Tibial artery (tissue), 4 donors: ENCODE data around the gene SSBP1.

Experiments used
- DNase-seq, 2 donors: peaks; one replicate each; pipeline ENCODE4 v3.0.0-alpha.2; 2019
- H3K27ac ChIP-seq, 2 donors: fragments of 200-600 bp; sonication (generic) in 1 of 2; 1 replicate in 1 of 2; 2 replicates in 1 of 2; pipeline ENCODE4 v1.5.1; 2018 to 2019; ENCODE audit warnings: mild to moderate bottlenecking in 1 of 2
- H3K27me3 ChIP-seq, 2 donors: fragments of 200-600 bp; sonication (generic) in 1 of 2; one replicate each; pipeline versions ENCODE4 v1.5.1 to v1.6.0; 2016 to 2019
- H3K36me3 ChIP-seq, 3 donors: fragments of 200-600 bp; sonication (generic) in 2 of 3; one replicate each; pipeline ENCODE4 v1.5.1; 2016 to 2019; ENCODE audit warnings: mild to moderate bottlenecking in 2 of 3
- H3K4me1 ChIP-seq, 4 donors: fragments of 200-600 bp; sonication (generic) in 2 of 4; 1 replicate in 3 of 4; 2 replicates in 1 of 4; pipeline ENCODE4 v1.5.1; 2016 to 2019
- H3K4me3 ChIP-seq, 2 donors: fragments of 200-600 bp; sonication (generic) in 1 of 2; 1 replicate in 1 of 2; 2 replicates in 1 of 2; pipeline ENCODE4 v1.5.1; 2018 to 2019; ENCODE audit warnings: mild to moderate bottlenecking in 2 of 2
- H3K9me3 ChIP-seq, 3 donors: fragments of 200-600 bp; sonication (generic) in 1 of 3; one replicate each; pipeline ENCODE4 v1.5.1; 2016 to 2019
- CTCF ChIP-seq, 2 experiments: fragments of 200-600 bp in 1 of 2; fragments of 450-650 bp in 1 of 2; IDR thresholded peaks; one replicate each; pipeline ENCODE4 v1.5.1; 2017 to 2019; ENCODE audit warnings: antibody characterized with exemption in 2 of 2, mild to moderate bottlenecking in 1 of 2, moderate library complexity in 1 of 2
- intact Hi-C: fragments of 100-400 bp; cut with DNase I; formaldehyde crosslinking; loops from one replicate; pipeline ENCODE4 v1.15.0; 2023; ENCODE audit warnings: low total_unique reads

The SSBP1 gene

GRCh38 chr7:141715794-141716689 lies 22.1 kb upstream of the SSBP1 start:
- no peak overlapping the region for H3K4me3 ChIP-seq
- intact Hi-C loops = no loop called here
- TF ChIP-seq CTCF (IDR thresholded peaks at IDR 0.05) = no peak
- DNase-seq = no peak
- no peak overlapping the region for H3K27ac ChIP-seq
- H3K4me1 ChIP-seq = no peaks in the 10 kb centered on the region
- H3K36me3 ChIP-seq = peaks cover 0 to 23% (median 0%) of the 10 kb centered on the region in 3 donors
- no peaks in the 10 kb centered on the region for H3K27me3 ChIP-seq
- no peaks in the 10 kb centered on the region for H3K9me3 ChIP-seq

GRCh38 chr7:141717450-141717849 lies 20.7 kb upstream of the SSBP1 start:
- Histone ChIP-seq H3K27ac (no peak overlapping the region), H3K27me3 (no peaks in the 10 kb centered on the region), H3K4me1 (no peaks in the 10 kb centered on the region), H3K4me3 (no peak overlapping the region), H3K9me3 (no peaks in the 10 kb centered on the region), H3K36me3 (peaks cover 0 to 16% (median 0%) of the 10 kb centered on the region in 3 donors)
- intact Hi-C loops = no loop called here
- no peak for TF ChIP-seq CTCF (IDR thresholded peaks at IDR 0.05)
- DNase-seq = no peak

- TF ChIP-seq CTCF (IDR thresholded peaks at IDR 0.05) = no peak
- no peak overlapping the region for H3K27ac ChIP-seq
Observed at GRCh38 chr7:141722529-141722928, 15.6 kb upstream of the SSBP1 start.

GRCh38 chr7:141729020-141729419 lies 9.1 kb upstream of the SSBP1 start:
- no peaks in the 10 kb centered on the region for H3K9me3 ChIP-seq
- no peak for DNase-seq
- intact Hi-C loops = loop anchor here (5.0 kb wide), 1 partner anchor 1283 kb away; no protein-coding TSS in a partner anchor
- no peaks in the 10 kb centered on the region for H3K4me1 ChIP-seq
- peaks cover 0 to 6% (median 0%) of the 10 kb centered on the region in 3 donors for H3K36me3 ChIP-seq
- no peak overlapping the region for H3K4me3 ChIP-seq
- no peak for TF ChIP-seq CTCF (IDR thresholded peaks at IDR 0.05)
- H3K27me3 ChIP-seq = no peaks in the 10 kb centered on the region
- H3K27ac ChIP-seq = no peak overlapping the region

More at GRCh38 chr7:141722529-141722928, 15.6 kb upstream of the SSBP1 start:
- intact Hi-C loops = no loop called here
- H3K36me3 ChIP-seq = peaks cover 0 to 5% (median 0%) of the 10 kb centered on the region in 3 donors
- no peaks in the 10 kb centered on the region for H3K9me3 ChIP-seq
- H3K4me1 ChIP-seq = no peaks in the 10 kb centered on the region
- no peaks in the 10 kb centered on the region for H3K27me3 ChIP-seq
- no peak for DNase-seq
- H3K4me3 ChIP-seq = no peak overlapping the region

GRCh38 chr7:141731476-141732149 lies 6.5 kb upstream of the SSBP1 start:
- H3K4me3 ChIP-seq = no peak overlapping the region
- DNase-seq = no peak
- peaks cover 0 to 6% (median 0%) of the 10 kb centered on the region in 3 donors for H3K36me3 ChIP-seq
- intact Hi-C loops = no loop called here
- no peaks in the 10 kb centered on the region for H3K4me1 ChIP-seq
- H3K9me3 ChIP-seq = no peaks in the 10 kb centered on the region
- TF ChIP-seq CTCF (IDR thresholded peaks at IDR 0.05) = no peak
- no peak overlapping the region for H3K27ac ChIP-seq
- H3K27me3 ChIP-seq = no peaks in the 10 kb centered on the region
